H9 (cell line): ENCODE results near the gene CCNY. TPM values are rescaled to one million over a fixed set of nuclear protein-coding genes. Genes with fewer than 3 reads are reported as not detected.

Experiments
- DNase-seq: peaks from one replicate; pipeline ENCODE4 v3.0.0-alpha.2; 2017
- H2AFZ ChIP-seq: one replicate; pipeline ENCODE4 v1.6.1; 2013; ENCODE audit warnings: mild to moderate bottlenecking, low read length, control low read depth, moderate library complexity
- H2AK5ac ChIP-seq: 2 replicates; pipeline ENCODE4 v1.6.1; 2013; ENCODE audit warnings: low read length, control low read depth, mixed read lengths; ENCODE audit not compliant: insufficient read length
- H2BK120ac ChIP-seq: one replicate; pipeline ENCODE4 v1.6.1; 2013; ENCODE audit warnings: low read depth, mild to moderate bottlenecking, low read length, control low read depth, inconsistent platforms; ENCODE audit not compliant: poor library complexity, severe bottlenecking
- H2BK12ac ChIP-seq: 2 replicates; pipeline ENCODE4 v1.6.1; 2013; ENCODE audit warnings: low read length, control low read depth, mixed read lengths, low read depth; ENCODE audit not compliant: insufficient read length
- H2BK15ac ChIP-seq: 2 replicates; pipeline ENCODE4 v1.6.1; 2013; ENCODE audit warnings: low read depth, low read length, control low read depth
- H2BK20ac ChIP-seq: one replicate; pipeline ENCODE4 v1.6.1; 2013; ENCODE audit warnings: low read depth, mild to moderate bottlenecking, low read length, control low read depth, inconsistent platforms; ENCODE audit not compliant: poor library complexity, severe bottlenecking
- H2BK5ac ChIP-seq: 2 replicates; pipeline ENCODE4 v1.6.1; 2013; ENCODE audit warnings: low read length, control low read depth, mixed read lengths; ENCODE audit not compliant: insufficient read length
- H3K14ac ChIP-seq: 2 replicates; pipeline ENCODE4 v1.6.1; 2013; ENCODE audit warnings: low read length, control low read depth; ENCODE audit not compliant: insufficient read depth
- H3K18ac ChIP-seq: 2 replicates; pipeline ENCODE4 v1.6.1; 2013; ENCODE audit warnings: low read depth, mild to moderate bottlenecking, mixed read lengths, low read length, control low read depth; ENCODE audit not compliant: insufficient read length
- H3K23ac ChIP-seq: 2 replicates; pipeline ENCODE4 v1.6.1; 2013; ENCODE audit warnings: low read length, control low read depth, mixed read lengths, low read depth; ENCODE audit not compliant: insufficient read length
- H3K23me2 ChIP-seq: 2 replicates; pipeline ENCODE4 v1.6.1; 2013; ENCODE audit warnings: low read depth, mild to moderate bottlenecking, mixed read lengths, low read length, control low read depth; ENCODE audit not compliant: insufficient read length, poor library complexity, severe bottlenecking
- H3K27ac ChIP-seq: 2 replicates; pipeline ENCODE4 v1.5.1; 2013; ENCODE audit warnings: low read length, control low read depth, mixed read lengths, low read depth; ENCODE audit not compliant: insufficient read length
- H3K27me3 ChIP-seq: 2 replicates; pipeline ENCODE4 v1.6.1; 2013; ENCODE audit warnings: low read length, control low read depth, inconsistent platforms; ENCODE audit not compliant: insufficient read depth
- H3K4ac ChIP-seq: 2 replicates; pipeline ENCODE4 v1.6.1; 2013; ENCODE audit warnings: low read depth, mild to moderate bottlenecking, control low read depth, inconsistent platforms, low read length, moderate library complexity
- H3K4me1 ChIP-seq: 2 replicates; pipeline ENCODE4 v1.6.1; 2013; ENCODE audit warnings: low read length, control low read depth, inconsistent platforms; ENCODE audit not compliant: insufficient read depth
- H3K4me2 ChIP-seq: 2 replicates; pipeline ENCODE4 v1.6.1; 2013; ENCODE audit warnings: low read length, control low read depth, mixed read lengths; ENCODE audit not compliant: insufficient read length, insufficient read depth
- H3K56ac ChIP-seq: 2 replicates; pipeline ENCODE4 v1.6.1; 2013; ENCODE audit warnings: low read depth, mild to moderate bottlenecking, mixed read lengths, low read length, control low read depth; ENCODE audit not compliant: insufficient read length
- H3K79me1 ChIP-seq: 2 replicates; pipeline ENCODE4 v1.6.1; 2013; ENCODE audit warnings: low read depth, mild to moderate bottlenecking, moderate library complexity, low read length, control low read depth, inconsistent platforms; ENCODE audit not compliant: insufficient read depth, poor library complexity, severe bottlenecking
- H3K79me2 ChIP-seq: 2 replicates; pipeline ENCODE4 v1.6.1; 2013; ENCODE audit warnings: low read length, control low read depth, inconsistent platforms; ENCODE audit not compliant: insufficient read depth
- H3K9ac ChIP-seq: 2 replicates; pipeline ENCODE4 v1.6.1; 2013; ENCODE audit warnings: low read length, control low read depth, mixed read lengths; ENCODE audit not compliant: insufficient read length; ENCODE audit errors: extremely low read depth
- H3K9me3 ChIP-seq: one replicate; pipeline ENCODE4 v1.6.1; 2013; ENCODE audit warnings: low read depth, low read length, inconsistent platforms; ENCODE audit not compliant: control insufficient read depth
- H3T11ph ChIP-seq: one replicate; pipeline ENCODE4 v1.6.1; 2013; ENCODE audit warnings: mild to moderate bottlenecking, low read length, control low read depth, inconsistent platforms
- H4K20me1 ChIP-seq: one replicate; pipeline ENCODE4 v1.6.1; 2013; ENCODE audit not compliant: control insufficient read depth, insufficient read length, insufficient read depth
- H4K5ac ChIP-seq: 2 replicates; pipeline ENCODE4 v1.6.1; 2013; ENCODE audit warnings: low read depth, mild to moderate bottlenecking, mixed read lengths, low read length, control low read depth; ENCODE audit not compliant: insufficient read length
- H4K8ac ChIP-seq: replicated peaks from 2 replicates; pipeline ENCODE4 v1.6.1; 2013; ENCODE audit warnings: low read length, control low read depth, mixed read lengths, low read depth; ENCODE audit not compliant: insufficient read length
- H4K91ac ChIP-seq: 2 replicates; pipeline ENCODE4 v1.6.1; 2013; ENCODE audit warnings: low read depth, mild to moderate bottlenecking, moderate library complexity, mixed read lengths, low read length, control low read depth; ENCODE audit not compliant: insufficient read length
- H3K27ac Mint-ChIP-seq, 3 experiments: 2 replicates in 2 of 3; 3 replicates in 1 of 3; pipeline ENCODE4 v1.8.0; 2020 to 2021; ENCODE audit warnings: mixed read lengths in 3 of 3, mild to moderate bottlenecking in 1 of 3, moderate library complexity in 1 of 3
- H3K27me3 Mint-ChIP-seq: 2 replicates; pipeline ENCODE4 v1.8.0; 2021; ENCODE audit warnings: low read depth, mild to moderate bottlenecking, moderate library complexity, mixed read lengths
- H3K36me3 Mint-ChIP-seq, 3 experiments: 2 replicates in 2 of 3; 3 replicates in 1 of 3; pipeline ENCODE4 v1.8.0; 2020 to 2021; ENCODE audit warnings: low read depth in 3 of 3, mixed read lengths in 3 of 3; ENCODE audit not compliant: insufficient read depth in 1 of 3
- H3K4me1 Mint-ChIP-seq, 2 experiments: 2 replicates each; pipeline ENCODE4 v1.8.0; 2020; ENCODE audit warnings: mixed read lengths in 2 of 2
- H3K4me3 Mint-ChIP-seq, 2 experiments: 2 replicates in 1 of 2; 3 replicates in 1 of 2; pipeline ENCODE4 v1.8.0; 2020 to 2021; ENCODE audit warnings: mild to moderate bottlenecking in 2 of 2, mixed read lengths in 2 of 2, moderate library complexity in 1 of 2
- H3K9me3 Mint-ChIP-seq, 2 experiments: 2 replicates in 1 of 2; 3 replicates in 1 of 2; pipeline ENCODE4 v1.8.0; 2020; ENCODE audit warnings: mild to moderate bottlenecking in 2 of 2, mixed read lengths in 2 of 2, moderate library complexity in 1 of 2
- WGBS: extraction: QIAGEN DNeasy Blood & Tissue Kit; methylation state at CpG from one replicate; pipeline ENCODE4 v1.1.7; 2013; ENCODE audit warnings: missing lambda C conversion rate, low lambda C conversion rate, mixed read lengths; ENCODE audit not compliant: insufficient read length; ENCODE audit errors: extremely low coverage; 5-methylcytosine and 5-hydroxymethylcytosine counted together
- total RNA-seq: library from RNA; stranded (reverse); gene quantifications from 2 replicates; pipeline ENCODE4 v1.2.1, GENCODE V29; 2021
- TF ChIP-seq, protein P1 (sequence below): fragments of 200-600 bp; sonication (generic); conservative IDR thresholded peaks from 3 replicates; pipeline ENCODE4 v1.8.0; 2021; ENCODE audit warnings: antibody characterized with exemption, mild to moderate bottlenecking

Gene CCNY
- total RNA-seq, 1 experiment from 2014 or later = 62.1 TPM

DNA sequence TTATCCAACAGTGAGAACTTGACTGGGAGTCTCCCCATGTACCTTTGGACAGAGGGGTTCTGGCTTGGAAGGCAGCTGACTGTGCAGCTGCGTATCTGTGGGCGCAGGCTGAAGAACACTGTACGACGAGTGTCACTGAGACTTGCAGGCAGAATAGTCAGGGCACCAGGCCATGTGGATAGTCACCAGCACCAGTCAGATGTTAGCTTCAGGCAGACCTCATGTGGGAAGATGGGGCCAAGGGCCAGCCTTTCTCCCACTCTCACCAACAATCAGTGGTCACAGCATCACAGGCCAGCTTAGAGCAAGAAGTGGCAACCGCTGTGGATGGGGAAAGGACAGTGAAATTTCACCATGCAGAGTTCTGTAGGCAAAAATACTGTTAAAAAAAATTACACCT, 225.4 kb downstream of the CCNY start:
- H3T11ph ChIP-seq = no peak overlapping the region
- no peak overlapping the region for H2AFZ ChIP-seq
- no peak overlapping the region for H3K4me3 Mint-ChIP-seq
- H3K4me2 ChIP-seq = no peak overlapping the region
- no peak overlapping the region; a peak in 1 of 7 replicates for H3K27ac Mint-ChIP-seq
- no peak overlapping the region for H3K14ac ChIP-seq
- no peak overlapping the region for H4K5ac ChIP-seq
- H3K4me1 Mint-ChIP-seq = peaks cover 6 to 7% of the 10 kb centered on the region in 2 experiments
- no peak overlapping the region for H2AK5ac ChIP-seq
- no CpG with 5 or more reads among the region's 5 CpGs for WGBS
- no peak overlapping the region for H3K4ac ChIP-seq
- no peaks in the 10 kb centered on the region for H3K79me1 ChIP-seq
- DNase-seq = no peak
- H3K27ac ChIP-seq = no peak overlapping the region
- no peak overlapping the region for H2BK15ac ChIP-seq
- TF ChIP-seq, protein P1, sequence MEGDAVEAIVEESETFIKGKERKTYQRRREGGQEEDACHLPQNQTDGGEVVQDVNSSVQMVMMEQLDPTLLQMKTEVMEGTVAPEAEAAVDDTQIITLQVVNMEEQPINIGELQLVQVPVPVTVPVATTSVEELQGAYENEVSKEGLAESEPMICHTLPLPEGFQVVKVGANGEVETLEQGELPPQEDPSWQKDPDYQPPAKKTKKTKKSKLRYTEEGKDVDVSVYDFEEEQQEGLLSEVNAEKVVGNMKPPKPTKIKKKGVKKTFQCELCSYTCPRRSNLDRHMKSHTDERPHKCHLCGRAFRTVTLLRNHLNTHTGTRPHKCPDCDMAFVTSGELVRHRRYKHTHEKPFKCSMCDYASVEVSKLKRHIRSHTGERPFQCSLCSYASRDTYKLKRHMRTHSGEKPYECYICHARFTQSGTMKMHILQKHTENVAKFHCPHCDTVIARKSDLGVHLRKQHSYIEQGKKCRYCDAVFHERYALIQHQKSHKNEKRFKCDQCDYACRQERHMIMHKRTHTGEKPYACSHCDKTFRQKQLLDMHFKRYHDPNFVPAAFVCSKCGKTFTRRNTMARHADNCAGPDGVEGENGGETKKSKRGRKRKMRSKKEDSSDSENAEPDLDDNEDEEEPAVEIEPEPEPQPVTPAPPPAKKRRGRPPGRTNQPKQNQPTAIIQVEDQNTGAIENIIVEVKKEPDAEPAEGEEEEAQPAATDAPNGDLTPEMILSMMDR = no peak
- no peaks in the 10 kb centered on the region for H3K79me2 ChIP-seq
- H3K4me1 ChIP-seq = no peaks in the 10 kb centered on the region
- H3K56ac ChIP-seq = no peak overlapping the region
- no peak overlapping the region for H2BK5ac ChIP-seq
- no peak overlapping the region for H2BK120ac ChIP-seq
- H3K18ac ChIP-seq = no peak overlapping the region
- no peaks in the 10 kb centered on the region for H3K27me3 Mint-ChIP-seq
- H3K9ac ChIP-seq = no peak overlapping the region
- no peak overlapping the region for H2BK12ac ChIP-seq
- H3K23ac ChIP-seq = no peak overlapping the region
- H3K23me2 ChIP-seq = no peaks in the 10 kb centered on the region
- no peaks in the 10 kb centered on the region for H3K9me3 ChIP-seq
- no peak overlapping the region for H4K8ac ChIP-seq
- no peaks in the 10 kb centered on the region for H3K27me3 ChIP-seq
- no peaks in the 10 kb centered on the region for H3K9me3 Mint-ChIP-seq
- H4K91ac ChIP-seq = no peak overlapping the region
- H3K36me3 Mint-ChIP-seq = peaks cover 8 to 11% (median 10%) of the 10 kb centered on the region in 3 experiments
- no peak overlapping the region for H2BK20ac ChIP-seq
- H4K20me1 ChIP-seq = no peaks in the 10 kb centered on the region
